HG03135 (cell line): Measurements from ENCODE around the gene MED23.

Experiments
- ATAC-seq: cut with Tn5 transposase; IDR thresholded peaks from one replicate; pipeline ENCODE4 v1.9.1; 2021; ENCODE audit warnings: mild to moderate bottlenecking, moderate library complexity; ENCODE audit not compliant: unreplicated experiment

MED23 gene, protein sequence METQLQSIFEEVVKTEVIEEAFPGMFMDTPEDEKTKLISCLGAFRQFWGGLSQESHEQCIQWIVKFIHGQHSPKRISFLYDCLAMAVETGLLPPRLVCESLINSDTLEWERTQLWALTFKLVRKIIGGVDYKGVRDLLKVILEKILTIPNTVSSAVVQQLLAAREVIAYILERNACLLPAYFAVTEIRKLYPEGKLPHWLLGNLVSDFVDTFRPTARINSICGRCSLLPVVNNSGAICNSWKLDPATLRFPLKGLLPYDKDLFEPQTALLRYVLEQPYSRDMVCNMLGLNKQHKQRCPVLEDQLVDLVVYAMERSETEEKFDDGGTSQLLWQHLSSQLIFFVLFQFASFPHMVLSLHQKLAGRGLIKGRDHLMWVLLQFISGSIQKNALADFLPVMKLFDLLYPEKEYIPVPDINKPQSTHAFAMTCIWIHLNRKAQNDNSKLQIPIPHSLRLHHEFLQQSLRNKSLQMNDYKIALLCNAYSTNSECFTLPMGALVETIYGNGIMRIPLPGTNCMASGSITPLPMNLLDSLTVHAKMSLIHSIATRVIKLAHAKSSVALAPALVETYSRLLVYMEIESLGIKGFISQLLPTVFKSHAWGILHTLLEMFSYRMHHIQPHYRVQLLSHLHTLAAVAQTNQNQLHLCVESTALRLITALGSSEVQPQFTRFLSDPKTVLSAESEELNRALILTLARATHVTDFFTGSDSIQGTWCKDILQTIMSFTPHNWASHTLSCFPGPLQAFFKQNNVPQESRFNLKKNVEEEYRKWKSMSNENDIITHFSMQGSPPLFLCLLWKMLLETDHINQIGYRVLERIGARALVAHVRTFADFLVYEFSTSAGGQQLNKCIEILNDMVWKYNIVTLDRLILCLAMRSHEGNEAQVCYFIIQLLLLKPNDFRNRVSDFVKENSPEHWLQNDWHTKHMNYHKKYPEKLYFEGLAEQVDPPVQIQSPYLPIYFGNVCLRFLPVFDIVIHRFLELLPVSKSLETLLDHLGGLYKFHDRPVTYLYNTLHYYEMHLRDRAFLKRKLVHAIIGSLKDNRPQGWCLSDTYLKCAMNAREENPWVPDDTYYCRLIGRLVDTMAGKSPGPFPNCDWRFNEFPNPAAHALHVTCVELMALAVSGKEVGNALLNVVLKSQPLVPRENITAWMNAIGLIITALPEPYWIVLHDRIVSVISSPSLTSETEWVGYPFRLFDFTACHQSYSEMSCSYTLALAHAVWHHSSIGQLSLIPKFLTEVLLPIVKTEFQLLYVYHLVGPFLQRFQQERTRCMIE (N-terminal part only)

DNA sequence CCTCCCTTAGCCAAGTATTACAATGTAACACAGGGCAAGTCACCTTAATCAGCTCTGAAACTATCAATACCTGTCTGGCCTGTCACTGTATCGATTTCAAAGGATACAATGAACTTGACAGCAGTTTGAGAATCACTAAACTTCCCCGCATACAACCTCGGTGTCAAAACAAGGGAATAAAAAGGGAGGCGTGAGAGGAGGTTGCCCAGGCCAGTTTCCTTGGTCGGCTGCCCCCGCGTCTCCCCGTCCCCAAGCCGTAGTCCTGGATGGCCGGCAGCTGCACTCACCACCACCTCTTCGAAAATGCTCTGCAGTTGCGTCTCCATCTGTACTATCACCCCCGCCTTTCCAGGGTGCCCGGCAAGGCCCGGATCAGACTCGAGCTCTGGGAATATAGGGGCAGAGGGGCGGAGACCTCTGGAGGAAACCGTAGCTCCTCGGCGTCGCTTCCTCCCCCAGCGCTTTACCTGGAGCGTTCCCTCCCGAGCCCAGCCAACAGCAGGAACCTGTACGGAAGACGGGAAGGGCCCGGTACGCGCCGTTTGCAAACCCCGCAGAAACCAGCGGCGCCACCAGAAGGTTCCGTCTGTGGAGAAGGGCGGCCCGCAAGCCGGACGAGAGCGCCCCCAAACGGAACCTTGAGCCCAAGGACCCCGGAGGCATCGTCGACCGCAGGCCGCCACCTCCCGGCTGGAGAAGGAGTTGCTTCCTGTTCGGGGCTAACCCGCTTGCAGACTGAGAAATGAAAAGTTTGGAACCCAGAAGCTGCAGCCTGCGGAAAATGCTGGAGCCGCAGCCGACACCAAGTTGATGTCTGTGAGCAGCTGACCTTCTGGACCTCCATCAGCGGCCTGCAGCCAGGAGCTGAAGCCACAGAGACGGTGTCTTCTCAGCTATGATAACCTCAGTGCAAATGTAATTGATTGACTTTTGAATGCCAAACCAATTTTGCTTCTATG lies at the start of gene MED23:
TSS of gene MED23 (minus strand) at position 519 of the 959 bp plus-strand sequence. CDS start at position 326, 193 bp downstream.
- ATAC-seq = peak; percentile 94

DNA sequence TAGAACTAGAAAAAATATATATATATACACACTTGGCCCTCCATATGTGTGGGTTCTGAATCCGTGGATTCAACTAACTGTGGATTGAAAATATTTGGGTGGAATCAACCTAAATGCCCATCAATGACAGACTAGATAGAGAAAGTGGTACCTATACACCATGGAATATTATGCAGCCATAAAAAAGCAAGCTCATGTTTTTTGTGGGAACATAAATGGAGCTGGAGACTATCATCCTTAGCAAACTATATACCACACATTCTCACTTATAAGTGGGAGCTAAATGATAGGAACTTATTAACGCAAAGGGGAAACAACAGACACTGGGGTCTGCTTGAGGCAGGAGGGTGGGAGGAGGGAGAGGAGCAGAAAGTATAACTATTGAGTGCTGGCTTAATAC lies 45.1 kb upstream of the MED23 start:
- no peak for ATAC-seq

DNA sequence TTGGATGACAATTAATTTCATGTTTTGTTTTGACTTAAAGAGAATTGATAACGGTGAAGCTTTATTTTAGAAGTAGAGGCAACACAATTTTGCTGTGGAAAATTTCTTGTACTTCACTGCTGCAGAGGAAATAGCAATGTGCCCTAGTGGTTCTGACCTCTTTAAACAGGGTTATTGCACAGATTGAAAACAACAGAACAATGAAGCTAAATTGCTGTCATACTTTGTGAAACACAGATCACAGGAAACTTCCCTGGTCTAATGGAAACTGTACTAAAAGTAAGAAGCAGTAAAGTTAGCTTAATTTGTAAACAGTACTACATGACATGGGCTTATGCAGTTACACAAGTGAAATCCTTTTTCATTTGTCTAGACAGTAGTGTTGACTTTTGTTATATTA lies 41.8 kb upstream of the MED23 start:
- ATAC-seq = no peak

DNA sequence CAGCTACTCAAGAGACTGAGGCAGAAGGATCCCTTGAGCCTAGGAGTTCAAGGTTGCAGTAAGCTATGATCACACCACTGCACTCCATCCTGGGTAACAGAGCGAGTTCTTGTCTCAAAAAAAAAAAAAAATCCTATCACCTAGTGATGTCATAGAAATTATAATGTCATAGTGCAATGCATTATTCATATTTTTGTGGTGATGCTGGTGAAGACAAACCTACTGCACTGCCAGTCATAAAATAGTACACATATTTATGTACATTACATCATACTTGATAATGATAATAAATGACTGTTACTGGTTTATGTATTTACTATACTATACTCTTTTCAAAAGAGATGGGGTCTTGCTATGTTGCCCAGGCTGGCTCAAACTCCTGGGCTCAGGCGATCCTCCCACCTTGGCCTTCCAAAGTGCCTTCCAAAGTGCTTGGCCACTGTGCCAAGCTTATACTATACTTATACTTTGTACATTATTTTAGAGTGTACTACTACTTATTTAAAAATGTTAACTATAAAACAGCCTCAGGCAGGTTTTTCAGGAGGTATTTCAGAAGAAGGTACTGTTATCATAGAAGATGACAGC lies 35.6 kb upstream of the MED23 start:
- no peak for ATAC-seq

DNA sequence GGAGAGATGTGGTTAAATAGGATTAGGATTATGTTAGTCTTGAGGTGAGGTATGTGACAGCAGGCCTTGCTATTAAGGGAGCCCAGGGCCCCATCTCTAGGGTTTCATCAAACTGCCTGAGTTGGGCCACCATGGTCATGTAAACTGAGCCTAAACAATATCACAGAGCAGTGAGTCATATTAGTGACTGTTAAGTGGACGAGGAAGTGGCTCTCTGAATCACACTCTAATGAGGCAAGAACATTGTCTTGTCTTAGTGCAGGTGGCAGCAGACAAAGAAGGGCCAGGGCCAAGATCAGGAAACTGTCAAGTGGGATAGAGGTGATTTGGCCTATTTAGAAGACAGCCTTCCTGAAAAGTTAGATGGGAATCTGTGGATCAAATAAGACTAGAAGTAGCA lies 32.2 kb upstream of the MED23 start:
- ATAC-seq = no peak

DNA sequence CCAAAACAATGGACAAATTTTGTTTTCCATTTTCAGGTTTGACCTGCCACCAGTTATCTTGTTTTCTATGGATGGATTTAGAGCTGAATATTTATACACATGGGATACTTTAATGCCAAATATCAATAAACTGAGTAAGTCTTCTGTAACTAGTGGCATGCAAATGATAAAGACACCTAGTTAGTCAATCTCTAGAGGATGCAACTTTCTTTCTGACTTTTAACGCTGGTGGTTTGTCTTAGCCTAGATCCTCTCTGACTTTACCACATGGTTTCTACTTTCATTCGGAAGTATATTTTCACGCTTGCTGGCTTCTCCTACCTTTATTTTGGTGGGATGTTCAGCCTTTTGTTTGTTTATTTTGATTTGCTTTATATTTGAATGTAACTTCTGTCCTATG lies 30.2 kb upstream of the MED23 start:
- no peak for ATAC-seq

DNA sequence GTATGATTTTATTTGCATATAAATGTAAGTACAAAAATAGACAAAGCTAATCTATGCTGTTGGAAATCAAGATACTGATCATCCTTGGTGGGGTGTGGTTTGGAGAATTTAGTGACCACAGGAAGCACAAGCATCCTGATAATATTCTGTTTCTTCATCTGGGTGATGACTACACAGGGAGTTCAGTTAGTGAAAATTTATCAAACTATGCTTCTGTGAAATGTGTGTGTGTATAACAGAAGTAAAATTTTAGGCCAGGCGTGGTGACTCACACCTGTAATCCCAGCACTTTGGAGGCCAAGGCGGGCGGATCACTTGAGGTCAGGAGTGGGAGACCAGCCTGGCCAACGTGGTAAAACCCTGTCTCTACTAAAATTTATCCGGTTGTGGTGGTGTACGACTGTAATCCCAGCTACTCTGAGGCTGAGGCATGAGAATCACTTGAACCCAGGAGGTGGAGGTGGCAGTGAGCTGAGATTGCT lies 29.6 kb upstream of the MED23 start:
- ATAC-seq = no peak

DNA sequence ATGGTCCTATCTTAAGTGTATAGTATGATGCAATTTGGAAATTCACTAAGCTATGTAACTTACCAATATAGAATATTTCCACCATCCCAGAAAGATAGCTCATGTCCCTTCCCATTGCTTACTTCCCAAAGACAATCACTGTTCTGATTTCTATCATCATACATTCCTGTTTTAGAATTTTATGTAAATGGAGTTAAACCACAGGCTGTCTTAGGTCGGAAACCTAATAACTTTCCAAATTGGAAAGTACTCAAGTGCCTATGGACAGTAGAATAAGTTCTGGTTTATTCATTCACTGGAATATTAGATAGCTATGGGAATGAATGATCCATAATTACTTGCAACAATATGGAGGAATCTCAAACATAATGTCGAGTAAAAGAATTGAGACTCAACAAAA lies 29.2 kb upstream of the MED23 start:
- no peak for ATAC-seq

DNA sequence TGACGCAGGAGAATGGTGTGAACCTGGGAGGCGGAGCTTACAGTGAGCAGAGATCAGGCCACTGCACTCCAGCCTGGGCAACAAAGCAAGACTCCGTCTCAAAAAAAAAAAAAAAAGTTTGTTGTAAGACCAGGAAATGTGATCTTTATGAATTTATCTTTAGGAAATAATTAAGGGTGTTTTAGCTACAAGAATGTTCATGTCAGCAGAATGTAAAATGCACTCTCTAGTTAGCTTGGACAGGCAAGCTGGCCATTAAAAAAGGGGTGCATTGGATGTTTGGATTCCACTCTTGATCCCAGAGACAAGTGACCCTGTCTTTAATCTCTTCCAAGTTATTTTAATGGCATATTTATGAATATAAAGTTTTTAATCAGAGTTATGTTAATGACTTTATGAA lies 28.6 kb upstream of the MED23 start:
- ATAC-seq = no peak

DNA sequence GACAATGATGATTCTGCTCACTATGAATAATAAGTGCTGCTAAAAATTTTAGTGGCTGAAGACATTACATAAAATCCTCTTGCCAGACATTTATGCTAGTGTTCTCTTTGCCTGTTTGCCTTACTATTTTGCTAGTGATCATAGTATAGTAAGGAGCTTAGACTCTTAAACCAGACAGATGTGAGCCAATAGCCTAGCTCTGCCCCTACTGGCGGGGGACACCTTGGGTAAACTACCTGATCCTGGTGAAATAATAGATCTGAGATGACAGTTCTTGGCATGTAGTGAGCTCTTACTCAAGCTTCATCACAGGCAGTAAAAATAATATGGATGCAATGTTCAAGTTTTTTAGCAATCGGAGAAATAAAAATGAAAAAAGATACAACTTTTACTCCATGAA lies 27.9 kb upstream of the MED23 start:
- ATAC-seq = no peak

DNA sequence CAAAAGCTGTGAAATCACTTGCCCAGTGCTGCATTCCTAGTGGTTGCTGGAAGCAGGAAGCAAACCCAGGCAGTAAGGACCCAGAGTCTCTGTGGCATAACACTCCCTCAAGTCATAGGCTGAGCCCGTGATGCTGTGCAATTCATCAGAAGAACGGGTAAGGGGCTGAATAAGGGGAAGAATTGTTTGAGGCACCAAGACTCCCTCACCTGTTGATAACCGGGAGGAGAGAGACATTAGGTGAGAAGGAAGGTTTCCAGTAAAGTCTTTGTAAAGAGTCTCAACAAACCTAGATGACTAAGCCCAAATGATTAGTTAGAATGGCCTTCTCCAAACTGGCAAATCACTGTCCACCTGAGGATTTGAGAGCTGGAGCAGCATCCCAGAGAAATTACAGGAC lies 27.3 kb upstream of the MED23 start:
- no peak for ATAC-seq

DNA sequence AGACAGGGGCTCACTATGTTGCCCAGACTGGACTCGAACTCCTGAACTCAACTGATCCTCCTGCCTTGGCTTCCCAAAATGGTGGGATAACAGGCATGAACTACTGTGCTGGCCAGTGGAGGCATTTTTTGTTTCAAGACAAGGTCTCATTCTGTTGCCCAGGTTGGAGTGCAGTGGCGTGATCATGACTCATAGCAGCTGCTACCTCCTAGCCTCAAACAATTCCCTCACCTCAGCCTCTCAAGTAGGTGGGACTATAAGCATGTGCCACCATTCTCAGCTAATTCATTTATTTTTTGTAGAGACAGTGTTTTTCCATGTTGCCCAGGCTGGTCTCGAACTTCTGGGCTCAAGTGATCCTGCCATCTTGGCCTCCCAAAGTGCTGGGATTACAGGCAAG lies 26.3 kb upstream of the MED23 start:
- no peak for ATAC-seq

DNA sequence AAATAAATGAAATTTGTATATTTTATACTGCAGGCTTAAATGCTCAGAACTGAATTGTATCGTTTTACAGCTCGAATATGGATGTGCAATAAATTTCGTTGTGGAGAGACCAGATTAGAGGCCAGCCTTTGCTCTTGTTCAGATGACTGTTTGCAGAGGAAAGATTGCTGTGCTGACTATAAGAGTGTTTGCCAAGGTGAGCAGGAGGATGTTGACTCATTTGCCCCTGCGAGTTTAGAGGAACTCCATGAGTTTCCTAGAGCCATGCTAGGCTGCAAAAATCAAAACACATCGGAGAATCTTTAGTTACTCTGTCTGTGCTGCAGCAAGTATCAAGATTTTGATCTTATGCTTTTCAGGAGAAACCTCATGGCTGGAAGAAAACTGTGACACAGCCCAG lies 24.4 kb upstream of the MED23 start:
- ATAC-seq = no peak

DNA sequence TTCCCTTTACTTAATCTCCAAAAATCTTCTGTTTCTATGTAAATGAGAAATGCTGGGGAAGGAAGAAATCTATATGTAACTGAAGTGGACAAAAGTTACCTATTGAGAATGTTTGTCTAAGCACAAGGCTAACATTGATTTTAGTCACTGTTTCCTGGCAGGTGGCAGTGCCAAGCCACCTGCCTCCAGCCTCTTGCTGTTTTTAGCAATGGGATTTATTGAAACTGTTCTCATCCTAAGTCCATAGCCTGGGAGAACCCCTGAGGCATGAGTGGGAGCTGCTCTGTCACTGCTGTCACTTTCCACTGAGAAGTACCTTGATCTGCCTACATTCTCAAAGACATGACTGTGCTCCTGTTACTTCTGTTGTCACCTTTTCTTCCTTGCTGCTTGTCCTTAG lies 23.7 kb upstream of the MED23 start:
- no peak for ATAC-seq

DNA sequence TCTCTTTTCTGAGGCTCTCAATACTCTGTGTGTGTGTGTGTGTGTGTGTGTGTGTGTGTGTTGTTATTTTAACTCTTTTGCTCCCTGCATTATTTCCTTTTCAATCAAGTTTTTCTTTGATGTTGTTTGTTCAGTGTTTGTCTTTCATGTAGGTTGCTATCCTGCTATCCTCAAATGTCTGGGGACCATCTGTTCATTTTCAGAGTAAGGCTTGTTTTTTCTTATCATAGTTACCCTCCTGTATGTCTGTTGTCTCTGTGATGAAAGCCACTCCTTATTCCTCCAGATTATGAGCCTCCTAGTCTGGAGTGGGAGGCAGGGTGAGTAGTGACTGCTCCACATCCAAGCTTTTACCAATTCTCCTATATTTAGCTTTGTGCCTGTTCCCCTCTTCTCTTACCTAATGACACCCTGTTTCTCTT lies 18.2 kb upstream of the MED23 start:
- ATAC-seq = no peak

DNA sequence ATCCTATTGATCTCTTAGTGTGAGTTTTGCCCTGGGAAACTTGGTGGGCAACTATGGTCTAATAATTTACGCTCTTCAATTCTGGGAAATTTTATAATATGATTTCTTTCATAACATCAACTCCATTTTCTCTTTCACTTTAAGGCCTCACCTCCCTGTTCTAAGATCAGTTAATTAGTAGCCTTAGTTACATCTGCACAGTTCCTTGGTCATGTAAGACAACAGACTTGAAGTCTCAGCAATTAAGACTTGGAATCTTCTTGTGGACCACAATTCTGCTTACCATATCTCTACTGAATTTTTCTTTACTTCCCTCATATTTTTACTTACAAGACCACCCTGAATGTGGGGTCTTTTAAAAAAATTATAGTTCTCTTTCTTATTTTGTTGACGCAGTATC lies 17.8 kb upstream of the MED23 start:
- no peak for ATAC-seq

DNA sequence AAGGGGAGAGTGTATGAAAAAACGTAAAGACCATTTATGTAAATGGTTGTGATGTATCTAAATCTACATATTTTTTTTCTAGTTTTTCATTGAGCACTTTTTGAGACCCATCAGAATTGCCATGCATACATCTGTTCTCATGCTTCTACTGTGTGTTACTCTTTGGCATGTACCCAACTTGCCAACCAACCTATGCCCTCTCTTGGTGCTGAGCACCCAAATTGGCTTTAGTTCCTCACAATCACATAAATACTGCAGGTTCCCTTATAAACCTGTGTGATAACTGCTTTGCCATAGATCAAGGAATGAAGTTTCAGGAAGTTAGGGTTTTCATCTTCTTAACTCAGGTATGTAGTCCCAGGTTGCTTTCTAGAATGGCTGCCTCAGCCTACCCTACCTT lies 16.9 kb upstream of the MED23 start:
- ATAC-seq = no peak

DNA sequence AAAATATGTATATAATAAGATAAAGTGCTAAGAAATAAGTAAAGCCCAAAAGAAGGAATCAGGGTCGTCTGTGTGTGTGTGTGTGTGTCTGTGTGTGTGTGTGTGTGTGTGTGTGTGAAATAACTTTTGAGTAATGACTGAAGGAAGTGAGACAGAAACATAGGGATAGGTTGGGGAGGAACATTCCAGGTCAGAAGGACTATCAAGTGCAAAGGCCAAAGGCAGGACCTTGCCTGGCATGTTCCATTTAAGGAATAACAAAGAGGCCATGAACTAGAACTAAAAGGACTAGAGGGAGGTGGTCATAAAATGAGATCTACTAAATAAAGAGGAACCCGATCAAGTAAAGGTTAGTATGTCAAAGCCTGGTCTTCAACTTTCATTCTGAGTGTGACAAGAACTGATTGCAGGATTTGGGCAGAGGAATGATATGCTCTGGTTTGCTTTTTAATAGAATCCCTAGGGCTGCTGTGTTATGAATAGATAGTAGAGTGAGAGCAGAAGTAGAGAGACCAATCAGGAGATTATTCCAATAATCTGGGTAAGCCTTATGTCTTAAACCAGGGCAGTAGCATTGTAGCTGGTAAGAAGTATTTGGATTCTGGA lies 15.9 kb upstream of the MED23 start:
- no peak for ATAC-seq

DNA sequence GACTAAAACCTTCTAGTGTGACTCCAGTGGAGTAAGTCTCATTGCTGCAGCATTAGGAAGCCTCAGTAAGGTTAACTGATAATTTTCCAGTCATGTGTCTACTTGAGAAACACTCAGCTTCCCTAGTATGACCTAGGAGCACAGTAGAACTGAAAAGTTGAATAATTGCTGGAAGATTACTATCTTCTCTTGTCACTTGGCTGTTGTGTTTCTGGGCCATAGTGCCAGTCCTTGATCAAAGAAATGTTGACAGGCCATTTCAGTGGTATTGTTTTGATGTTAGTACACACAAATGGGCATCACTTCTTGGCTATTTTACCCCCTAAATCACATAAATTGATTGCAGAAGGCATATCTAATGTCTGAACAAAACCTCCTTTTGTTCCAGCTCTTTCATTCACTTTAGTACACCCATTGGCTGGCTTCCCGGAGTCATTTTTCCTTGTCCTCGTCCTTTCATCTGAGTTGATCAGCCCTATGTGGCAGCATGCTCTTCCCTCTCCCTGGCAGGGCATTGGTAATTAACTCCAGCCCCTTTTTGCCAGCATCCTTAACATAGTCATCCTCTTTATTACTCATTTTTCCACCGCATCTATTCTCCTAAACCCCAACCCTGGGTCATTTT lies 15.1 kb upstream of the MED23 start:
- ATAC-seq = no peak
